GM13977 (cell line): ENCODE data around the gene SUCLG1.

Experiments used
- DNase-seq: peaks from one replicate; pipeline ENCODE4 v3.0.0; 2012; ENCODE audit warnings: low spot score
- CTCF ChIP-seq: IDR thresholded peaks from 2 replicates; pipeline ENCODE4 v1.5.1; 2012; ENCODE audit warnings: mild to moderate bottlenecking, control low read depth; ENCODE audit not compliant: insufficient read depth; ENCODE audit errors: extremely low read depth, missing control alignments
- in situ Hi-C: fragments of 300-500 bp; cut with MboI; formaldehyde crosslinking; loops from one replicate; pipeline ENCODE4 v1.12.0; 2022; ENCODE audit warnings: low sequenced_read_pairs, low pct_unique_long_range_greater_than_20kb, mixed read lengths, inconsistent platforms; ENCODE audit not compliant: unreplicated experiment

The SUCLG1 gene

GRCh38 chr2:84378960-84379359 is 80.1 kb downstream of the SUCLG1 start:
- TF ChIP-seq CTCF = no peak

GRCh38 chr2:84375020-84375419 is 84.1 kb downstream of the SUCLG1 start:
- no peak for DNase-seq
- in situ Hi-C loops = no loop called here

More at GRCh38 chr2:84378960-84379359, 80.1 kb downstream of the SUCLG1 start:
- no peak for DNase-seq
- in situ Hi-C loops = no loop called here

GRCh38 chr2:84373866-84374265 is 85.2 kb downstream of the SUCLG1 start:
- in situ Hi-C loops = no loop called here
- no peak for TF ChIP-seq CTCF
- no peak for DNase-seq

More at GRCh38 chr2:84375020-84375419, 84.1 kb downstream of the SUCLG1 start:
- TF ChIP-seq CTCF = no peak
